ENCODE results near the gene LARGE1.

GRCh38 chr22:33792832-33793231 lies 127.4 kb downstream of the LARGE1 start:
- TF ChIP-seq EZH2 (IDR thresholded peaks at IDR 0.05; ENCODE audit: low read length, unreplicated experiment), result no peak
- TF ChIP-seq EZH2phosphoT487 (IDR thresholded peaks at IDR 0.05; ENCODE audit: borderline replicate concordance, low read length), result no peak
- no peak for TF ChIP-seq CTCF (conservative IDR thresholded peaks at IDR 0.05; ENCODE audit: low read depth, low read length)
